RCC 7860 (cell line): ENCODE data around the gene SIK3.

Source experiments
- DNase-seq: peaks from one replicate; pipeline ENCODE4 v3.0.0-alpha.2; 2015; ENCODE audit warnings: low spot score
- FAIRE-seq: peaks from 2 replicates; lab custom pipeline; 2012; peaks lifted over from hg19 to GRCh38; lab: Jason Lieb, UNC

The SIK3 gene

DNA sequence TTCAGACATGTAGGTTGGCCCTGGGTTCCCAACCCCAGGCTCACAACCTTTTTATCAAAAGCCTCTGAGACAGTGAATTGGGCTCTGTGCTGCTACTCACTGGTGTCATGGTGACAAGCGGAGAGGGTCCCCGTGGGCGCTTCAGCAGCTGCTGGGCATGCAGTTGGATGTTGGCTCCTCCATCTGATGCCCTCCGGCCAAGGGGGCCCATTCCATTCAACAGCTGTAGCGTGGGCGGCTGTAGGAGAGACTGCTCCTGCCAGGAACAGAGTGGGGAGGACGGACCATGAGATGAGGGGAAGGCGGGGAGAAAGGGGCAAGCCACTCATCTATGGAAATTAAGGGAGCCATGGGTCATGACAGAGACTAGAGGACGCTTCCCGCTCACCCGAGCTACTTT, 224.8 kb downstream of the SIK3 start:
- FAIRE-seq = no peak
- DNase-seq = no peak

DNA sequence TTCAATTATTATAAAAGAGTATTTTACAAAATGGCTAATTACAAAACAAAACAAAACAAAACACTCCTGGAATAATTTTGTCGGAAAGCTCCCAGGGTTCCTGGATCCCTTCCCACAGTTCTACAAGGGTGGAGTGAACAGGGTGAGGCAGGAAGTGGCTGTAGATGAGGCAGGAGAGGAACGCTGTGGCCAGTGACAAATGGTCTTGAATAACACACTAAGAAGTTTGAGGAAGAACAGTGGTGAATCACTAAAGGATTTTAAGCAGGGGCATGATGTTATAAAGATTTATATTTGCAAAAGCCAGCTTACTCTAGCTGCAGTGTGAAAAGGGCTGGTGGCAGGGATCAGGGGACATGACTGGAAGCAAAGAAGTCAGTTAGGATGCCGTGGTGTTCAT, 227.0 kb downstream of the SIK3 start:
- DNase-seq (peak; percentile 46), FAIRE-seq (peak; percentile 21)

DNA sequence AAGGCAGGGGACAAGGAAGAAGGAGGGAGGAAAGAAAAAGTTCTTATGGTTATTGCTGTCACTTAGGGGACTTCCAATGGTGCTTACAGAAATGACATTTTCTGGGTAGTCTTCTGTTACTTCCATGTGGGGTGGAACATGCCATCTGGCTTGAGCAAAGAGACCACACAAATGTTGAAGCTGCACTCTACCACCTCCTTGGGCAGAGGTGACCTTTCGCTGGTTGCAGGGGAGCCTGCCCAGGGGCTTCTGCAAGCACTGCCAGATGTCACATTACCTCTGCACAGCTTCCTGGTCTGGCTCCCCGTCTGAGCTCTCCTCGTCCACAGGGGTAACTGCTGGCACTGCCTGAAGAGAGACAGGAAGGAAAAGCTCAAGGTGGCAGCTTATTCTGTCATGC, 228.2 kb downstream of the SIK3 start:
- FAIRE-seq (no peak), DNase-seq (no peak)

DNA sequence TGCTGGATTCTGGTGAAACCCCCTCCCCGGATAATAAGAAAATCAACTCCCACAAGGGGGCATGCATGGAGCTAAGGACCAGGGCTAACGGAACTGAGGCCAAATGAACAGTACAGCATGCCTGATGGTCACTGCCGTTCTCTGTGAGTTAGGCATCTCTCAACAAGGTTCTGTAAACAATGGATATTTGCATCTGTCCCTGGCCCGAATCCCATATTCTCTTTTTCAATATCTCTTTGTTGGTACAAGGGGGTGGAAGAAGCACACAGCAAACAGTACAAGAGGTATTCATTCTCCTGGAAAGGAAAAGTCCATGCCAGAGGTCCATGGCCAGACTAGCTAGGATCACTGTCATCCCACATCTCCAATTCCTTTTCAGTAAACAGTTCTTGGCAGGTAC, 228.6 kb downstream of the SIK3 start:
- FAIRE-seq = no peak
- no peak for DNase-seq

DNA sequence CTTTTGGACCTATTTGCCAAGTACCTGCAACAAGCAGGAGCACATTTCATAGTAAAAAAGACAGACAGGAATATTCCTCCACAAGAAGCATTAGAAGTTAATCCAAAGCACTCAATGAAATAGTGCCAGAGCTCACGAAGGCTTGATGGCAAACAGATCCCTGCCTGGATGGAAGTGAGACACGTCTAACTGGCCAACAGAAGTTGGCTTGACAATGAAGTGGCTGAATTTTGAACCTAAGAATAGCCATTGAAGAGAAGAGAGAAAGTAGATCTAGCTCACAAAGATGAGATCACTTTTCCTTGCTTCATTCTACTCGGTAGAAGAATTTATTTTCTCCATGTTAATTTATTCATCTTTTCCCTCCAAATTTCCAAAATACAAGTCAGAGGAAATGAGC, 230.2 kb downstream of the SIK3 start:
- FAIRE-seq = no peak

DNA sequence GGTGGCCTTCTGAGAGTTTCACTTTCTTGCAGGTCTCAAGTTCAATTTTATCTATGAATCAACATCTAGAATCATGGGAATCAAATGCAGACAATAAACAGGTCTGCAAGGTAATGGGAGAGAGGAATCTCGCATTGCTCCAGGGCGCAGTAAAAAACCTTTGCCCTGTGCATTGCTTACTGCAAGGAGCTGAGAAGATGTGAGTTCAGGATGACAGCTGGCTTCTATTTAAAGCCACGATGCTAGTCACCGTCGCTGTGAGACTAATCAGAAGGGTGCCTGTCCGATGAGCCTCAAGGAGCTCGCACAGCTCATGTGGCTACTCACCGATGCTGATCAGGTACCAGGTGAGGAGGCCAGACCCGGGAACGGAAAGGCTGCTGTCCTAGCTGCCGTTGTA, 230.6 kb downstream of the SIK3 start:
- FAIRE-seq = no peak

More for the DNA sequence above, 230.2 kb downstream of the SIK3 start:
- DNase-seq = no peak

DNA sequence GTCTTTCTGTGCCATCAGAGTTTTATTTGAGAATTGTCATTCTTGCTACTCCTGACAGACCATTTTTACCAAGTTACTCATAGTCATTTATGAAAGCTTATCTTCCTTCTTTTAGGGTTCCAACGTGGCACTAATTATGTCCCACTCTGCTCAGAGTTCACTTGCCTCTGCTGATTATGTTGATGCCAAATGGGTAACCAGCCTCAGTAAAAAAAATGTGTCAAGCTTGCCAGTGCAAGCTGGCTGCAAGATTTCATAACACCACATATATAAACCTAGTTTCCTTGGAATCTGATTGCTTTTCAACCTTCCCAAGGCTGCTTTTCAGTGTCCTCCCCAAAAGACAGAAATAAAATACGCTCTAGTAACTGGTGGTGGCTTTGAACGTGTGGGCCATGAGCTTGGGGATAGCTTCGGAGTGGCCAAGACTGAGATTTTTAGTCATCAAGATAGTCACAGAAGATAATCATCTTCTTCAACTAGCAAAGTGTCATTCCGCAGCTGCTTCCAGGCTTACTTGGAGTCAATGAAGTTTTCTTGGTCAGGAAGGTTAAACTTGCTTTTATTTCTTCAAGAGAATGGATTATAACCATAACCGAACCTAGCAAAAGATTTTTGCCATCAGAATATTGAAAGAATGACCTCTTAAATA, 231.3 kb downstream of the SIK3 start:
- no peak for FAIRE-seq
- DNase-seq = no peak

More for the DNA sequence above, 230.6 kb downstream of the SIK3 start:
- DNase-seq = no peak

DNA sequence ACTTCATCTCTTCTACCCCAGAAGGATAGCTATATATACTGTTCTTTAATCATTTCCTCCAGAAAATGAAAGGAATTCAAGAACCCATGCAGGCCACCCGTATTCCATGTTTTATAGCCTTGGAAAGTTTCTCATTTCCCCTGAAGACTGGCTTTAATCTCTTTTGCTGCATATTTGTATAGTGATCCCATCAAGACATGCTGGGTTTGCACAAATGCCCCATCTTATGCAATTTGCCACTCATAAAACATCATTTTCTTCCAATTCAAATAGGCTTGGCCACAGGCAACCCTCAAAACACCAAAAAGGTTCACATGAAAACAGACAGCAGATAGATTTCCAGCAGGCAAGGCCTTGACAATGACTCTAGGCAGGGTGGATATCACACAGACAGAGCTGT, 232.5 kb downstream of the SIK3 start:
- FAIRE-seq = no peak
- no peak for DNase-seq

DNA sequence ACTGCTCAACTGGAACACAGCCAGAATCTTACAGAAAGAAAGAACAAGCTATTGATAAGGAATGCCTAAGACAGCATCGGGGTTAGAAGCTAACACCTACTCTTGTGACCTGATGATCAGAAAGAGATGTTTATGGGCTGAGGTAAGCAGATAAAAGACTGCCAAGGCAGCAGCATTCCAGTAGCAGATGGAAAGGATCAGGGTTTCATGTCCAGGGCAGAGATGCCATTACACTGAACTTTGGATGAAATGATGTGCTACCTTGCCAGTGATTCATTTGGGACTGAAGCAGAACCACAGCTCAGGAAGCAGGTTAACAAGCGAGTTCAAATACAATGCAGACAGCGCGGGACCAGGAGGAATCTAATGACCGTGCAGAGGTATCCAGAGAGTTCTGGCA, 233.7 kb downstream of the SIK3 start:
- no peak for FAIRE-seq

DNA sequence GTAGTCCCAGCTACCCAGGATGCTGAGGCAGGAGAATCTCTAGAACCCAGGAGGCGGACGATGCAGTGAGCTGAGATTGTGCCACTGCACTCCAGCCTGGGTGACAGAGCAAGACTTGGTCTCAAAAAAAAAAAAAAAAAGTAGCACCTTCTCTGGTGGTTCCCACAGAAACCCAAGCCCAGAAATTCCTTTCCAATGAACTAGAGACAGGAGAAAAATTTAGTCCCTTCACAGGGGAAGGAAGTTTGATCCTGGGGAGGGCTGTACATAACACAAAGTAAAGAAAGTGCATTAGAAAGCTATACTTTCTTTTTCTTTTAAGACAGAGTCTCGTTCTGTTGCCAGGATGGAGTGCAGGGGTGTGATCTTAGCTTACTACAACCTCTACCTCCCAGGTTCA, 235.3 kb downstream of the SIK3 start:
- FAIRE-seq (no peak), DNase-seq (no peak)

More for the DNA sequence above, 233.7 kb downstream of the SIK3 start:
- DNase-seq = no peak

DNA sequence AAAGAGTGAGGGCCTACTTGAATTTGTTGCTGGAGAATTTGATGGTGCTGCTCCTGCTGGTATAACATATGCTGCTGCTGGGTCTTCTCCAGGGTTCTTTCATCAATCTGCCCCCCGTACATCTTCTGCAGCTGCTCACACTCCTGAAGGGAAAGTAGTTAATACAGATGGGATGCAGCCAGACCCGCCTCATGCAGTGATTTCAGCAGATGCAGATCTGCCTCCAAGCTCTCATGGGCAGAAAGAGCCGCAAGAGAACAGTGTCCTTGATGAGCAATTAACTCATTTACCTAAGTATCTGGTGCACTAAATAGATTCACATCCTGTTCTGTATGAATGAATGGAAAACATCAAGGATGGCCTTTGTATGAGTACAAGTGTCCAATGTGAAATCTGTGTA, 236.0 kb downstream of the SIK3 start:
- DNase-seq = no peak

DNA sequence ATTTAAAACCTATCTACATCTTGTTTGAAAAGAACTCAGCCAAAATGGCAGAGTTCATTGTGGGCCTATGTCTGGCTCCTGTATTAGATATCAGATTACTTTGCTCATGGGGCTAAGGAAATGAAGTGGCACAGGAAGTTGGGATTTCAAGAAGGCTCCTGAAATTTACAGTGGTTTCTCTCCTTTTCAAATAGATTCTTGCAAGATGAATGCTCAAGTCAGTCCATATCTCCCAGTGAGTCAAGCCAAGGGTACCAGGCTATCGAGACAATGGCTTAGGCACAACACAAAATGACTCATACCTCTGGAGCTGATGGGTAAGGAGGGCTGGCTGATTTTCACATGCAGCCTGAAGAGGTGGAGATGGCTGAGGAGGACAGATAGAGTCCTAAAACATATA, 236.7 kb downstream of the SIK3 start:
- FAIRE-seq (no peak), DNase-seq (peak; percentile 64)

More for the DNA sequence above, 236.0 kb downstream of the SIK3 start:
- no peak for FAIRE-seq

DNA sequence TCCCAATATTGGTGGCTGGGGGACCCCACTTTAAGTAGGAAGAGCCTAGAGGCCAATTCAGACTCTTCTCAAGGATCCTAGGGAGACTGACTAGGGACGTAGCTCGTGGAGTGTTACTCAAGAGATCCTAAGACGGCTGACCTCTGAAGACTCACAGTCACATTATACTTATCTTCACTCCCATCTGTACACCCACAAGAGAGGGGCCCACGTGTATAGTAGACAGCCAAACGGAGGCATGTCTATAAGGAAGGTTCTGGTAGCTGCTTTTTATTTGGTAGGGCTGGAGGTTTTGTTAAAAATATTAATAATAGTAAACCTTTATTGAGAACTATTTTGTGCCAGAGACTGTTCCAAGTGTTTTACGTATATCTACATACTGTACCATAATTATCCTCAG, 237.9 kb downstream of the SIK3 start:
- DNase-seq (no peak), FAIRE-seq (no peak)

DNA sequence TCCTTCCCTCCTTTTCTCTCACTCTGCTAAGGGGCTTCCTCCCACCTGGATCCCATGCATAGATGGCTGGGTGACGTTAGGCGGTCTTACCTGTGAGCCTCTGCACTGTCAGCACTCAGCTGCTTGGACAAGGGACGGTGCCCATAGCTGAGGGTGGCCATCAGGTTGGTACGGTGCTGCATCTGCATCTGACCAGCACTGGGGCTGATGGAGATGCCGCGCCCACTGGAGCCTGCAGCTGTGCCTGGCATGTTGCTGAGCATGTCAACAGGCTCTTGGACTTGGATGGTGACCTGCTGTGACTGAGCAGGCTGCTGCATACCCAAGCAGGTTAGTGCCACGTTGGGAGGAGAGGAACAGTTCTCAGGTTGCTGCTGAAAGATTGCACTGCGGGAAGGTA, 239.1 kb downstream of the SIK3 start:
- FAIRE-seq = no peak

DNA sequence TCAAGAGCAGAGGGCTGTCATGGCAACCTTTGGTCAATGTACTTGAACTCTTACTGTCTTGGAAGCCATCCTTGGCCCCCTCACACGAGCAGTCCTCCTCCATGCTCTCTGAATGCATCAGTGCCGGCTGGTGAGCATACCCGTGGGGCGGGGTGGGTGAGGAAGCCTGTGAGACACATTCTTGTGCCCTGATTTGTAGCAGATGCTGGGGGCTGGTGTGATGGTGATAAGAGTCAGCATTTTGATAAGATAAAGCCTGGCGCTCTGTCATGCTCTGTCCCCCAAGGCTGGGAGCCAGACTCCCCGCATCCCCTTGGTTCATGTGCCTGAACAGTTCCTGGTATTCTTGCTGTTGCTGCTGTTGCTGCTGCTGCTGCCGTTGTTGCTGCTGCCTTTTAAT, 240.3 kb downstream of the SIK3 start:
- DNase-seq = no peak
- FAIRE-seq = no peak

More for the DNA sequence above, 239.1 kb downstream of the SIK3 start:
- no peak for DNase-seq

DNA sequence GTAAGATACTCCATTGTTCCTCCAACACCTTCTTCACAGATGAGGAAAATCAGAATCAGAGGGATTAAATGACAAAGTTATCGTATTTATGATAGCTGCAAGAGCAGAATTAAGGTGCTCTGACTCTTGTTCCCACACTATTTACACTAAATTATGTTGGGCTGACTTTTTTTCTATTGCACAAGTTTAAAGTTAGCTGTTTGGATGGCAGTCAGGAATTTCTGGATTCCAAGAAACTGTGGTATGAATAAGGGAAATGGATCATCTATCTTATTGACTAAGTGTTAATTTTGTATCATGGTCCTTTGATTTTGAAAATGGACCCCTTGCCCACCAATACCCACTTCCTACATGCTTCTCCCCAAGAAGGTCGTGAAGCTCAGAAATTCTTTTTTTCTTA, 240.9 kb downstream of the SIK3 start:
- DNase-seq (no peak), FAIRE-seq (no peak)

DNA sequence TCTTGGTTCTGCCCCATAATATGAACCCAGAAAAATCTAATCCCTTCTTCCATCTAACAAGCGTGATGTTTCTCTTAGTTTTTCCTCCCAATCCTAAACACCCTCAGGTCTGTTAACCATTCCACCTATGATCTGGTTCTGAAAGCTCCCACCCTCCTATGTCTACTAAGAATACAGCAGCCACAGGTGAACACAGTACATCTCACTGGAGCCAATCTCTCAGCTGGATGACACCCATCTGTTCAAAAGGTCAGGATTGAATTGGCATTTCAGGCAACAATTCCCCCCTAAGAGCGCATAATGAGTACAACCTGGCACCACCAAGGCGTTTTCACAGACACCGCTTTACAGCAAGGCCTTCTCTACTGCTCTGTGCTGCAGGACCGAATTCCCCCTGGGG, 241.8 kb downstream of the SIK3 start:
- DNase-seq = no peak
- no peak for FAIRE-seq

DNA sequence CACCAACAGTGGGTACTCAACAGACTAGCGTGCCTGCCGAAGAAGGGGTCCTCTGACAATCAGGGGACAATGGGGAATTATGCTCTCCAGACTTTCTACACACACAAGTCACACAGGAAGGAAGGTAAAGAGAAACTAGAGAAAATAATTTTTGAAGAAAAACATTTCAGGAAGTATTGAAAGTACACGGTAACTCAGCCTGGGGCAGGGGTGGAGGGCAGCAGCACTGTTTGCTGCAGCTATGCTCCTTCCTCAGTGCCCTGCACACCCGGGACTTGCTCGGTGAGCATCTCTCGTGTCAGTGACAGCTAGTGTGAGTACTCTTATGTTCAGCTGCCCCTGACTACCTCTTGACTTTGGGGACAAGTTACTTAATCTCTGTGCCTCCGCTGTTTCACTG, 242.8 kb downstream of the SIK3 start:
- FAIRE-seq (no peak), DNase-seq (no peak)

DNA sequence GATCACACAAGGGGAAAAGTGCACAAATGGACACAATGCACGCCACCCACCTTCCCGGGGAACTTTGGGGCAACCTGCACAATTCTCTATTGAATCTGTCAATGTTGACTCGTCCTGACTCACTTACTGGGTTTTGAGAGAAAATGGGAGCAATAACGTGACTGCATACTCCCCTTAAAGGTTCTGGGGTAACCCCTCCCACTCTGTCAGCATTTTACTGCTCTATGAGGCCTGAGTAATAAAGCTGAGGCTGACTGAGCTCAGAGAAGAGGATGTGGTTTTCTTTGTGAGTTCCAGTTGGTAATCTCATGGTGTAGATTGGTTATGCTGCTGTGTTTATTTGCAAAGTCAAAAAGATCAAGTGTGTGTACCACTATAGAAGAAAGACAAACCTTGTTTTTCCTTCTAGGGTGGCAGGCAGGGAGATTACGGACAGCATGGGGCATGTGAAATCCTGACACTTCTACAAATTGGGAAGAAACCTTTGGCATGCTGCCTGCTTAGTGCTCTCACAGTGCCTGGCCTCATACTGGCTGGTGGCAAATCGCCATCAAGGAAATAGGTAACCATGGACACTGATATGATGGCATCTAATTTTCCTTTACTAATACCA, 244.7 kb downstream of the SIK3 start:
- FAIRE-seq = peak; percentile 79
- DNase-seq = peak; percentile 84

DNA sequence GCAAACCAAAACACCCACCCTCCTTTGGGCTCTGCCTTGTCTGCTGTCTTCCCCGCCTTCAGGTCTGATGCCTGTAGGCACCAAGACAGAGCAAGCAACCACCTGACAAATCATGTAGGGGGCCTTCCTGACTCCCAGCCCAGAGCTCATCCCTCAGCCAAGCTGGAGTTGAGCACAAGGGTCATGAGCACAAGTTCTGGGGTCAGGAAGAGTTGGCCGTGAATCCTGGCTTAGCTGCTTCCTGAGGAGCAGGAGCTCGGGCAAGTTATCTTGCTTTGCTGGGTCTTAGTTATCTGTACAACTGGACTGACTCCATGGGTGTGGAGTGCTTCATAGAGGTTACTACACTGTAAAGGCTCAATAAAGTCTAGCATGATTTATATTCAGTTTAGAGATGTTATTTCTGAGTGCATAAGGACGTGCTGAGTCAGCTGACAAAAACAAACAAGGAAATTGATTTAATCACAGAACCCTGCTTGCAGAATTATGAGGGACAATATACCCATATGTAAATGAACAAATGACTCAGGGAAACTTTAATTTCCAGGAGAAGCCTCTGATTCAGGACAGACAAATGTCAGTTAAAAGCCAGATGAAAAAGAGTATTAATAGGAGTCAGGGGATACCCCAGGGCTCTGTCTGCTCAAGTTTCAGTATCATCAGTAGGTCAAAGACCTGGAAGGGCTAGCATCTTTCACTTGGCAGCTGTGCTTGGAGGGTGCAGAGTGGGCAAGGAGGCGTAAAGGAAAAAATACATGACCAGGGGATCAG, 245.8 kb downstream of the SIK3 start:
- no peak for DNase-seq
- no peak for FAIRE-seq

DNA sequence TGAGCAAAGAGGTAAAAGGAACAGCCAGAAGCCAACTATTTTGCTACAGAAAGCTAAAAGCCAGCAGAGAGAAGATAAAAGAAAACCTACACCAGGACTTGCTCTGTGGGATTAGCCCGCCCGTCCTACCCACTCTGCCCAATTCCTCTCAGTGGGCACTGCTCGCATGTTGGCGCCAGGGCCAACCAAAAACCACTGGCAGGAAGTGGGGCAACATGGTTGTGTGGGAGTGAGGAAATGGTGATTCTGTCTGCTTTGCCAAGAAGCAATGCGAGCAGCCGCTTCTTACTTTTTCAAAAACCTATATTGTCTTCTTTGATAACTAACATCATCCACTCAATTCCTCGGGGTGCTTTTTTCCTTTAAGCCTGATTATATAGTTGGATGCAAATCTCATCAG, 246.6 kb downstream of the SIK3 start:
- DNase-seq = no peak
- FAIRE-seq = no peak

DNA sequence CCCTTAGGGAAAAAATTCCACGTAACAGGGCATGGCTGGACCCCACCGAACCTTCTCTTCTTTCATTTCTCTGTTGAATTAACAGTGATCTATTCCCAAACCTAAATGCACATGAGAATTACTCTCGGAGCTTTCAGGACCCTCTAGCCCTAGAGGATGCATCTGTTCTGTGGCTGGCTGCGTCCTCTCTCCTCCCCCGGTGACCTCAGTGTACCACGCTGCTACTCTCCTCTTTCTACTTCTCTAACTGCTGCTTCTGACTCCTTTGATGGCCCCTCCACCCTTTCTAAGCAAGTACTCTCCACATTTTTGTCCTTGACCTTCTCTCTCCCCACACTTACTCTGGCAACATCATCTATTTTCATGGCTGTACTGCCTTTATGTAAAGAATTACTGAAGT, 248.7 kb downstream of the SIK3 start:
- DNase-seq = no peak
- no peak for FAIRE-seq
